Uterus (tissue), 2 donors: ENCODE data around the gene S100A5.
"Not testable (repeated sequence)": the region's sequence is repeated elsewhere in the genome, so short reads cannot be mapped to it uniquely, and the experiment has no call there.

ENCODE experiments used
- POLR2A ChIP-seq, 2 donors: fragments of 450-650 bp; IDR thresholded peaks; one replicate each; pipeline ENCODE4 v1.6.1; 2016; ENCODE audit warnings: antibody characterized with exemption in 2 of 2, mild to moderate bottlenecking in 1 of 2, moderate library complexity in 1 of 2
- TF ChIP-seq, protein P1 (sequence below), 4 experiments: fragments of 200-600 bp in 2 of 4; fragments of 450-650 bp in 2 of 4; sonication (generic) in 2 of 4; IDR thresholded peaks; one replicate each; pipeline ENCODE4 v1.5.1; 2016 to 2019; ENCODE audit warnings: antibody characterized with exemption in 4 of 4, mild to moderate bottlenecking in 2 of 4, moderate library complexity in 1 of 4

GRCh38 chr1:153521808-153522207 lies 18.9 kb downstream of the S100A5 start:
- TF ChIP-seq, protein P1, sequence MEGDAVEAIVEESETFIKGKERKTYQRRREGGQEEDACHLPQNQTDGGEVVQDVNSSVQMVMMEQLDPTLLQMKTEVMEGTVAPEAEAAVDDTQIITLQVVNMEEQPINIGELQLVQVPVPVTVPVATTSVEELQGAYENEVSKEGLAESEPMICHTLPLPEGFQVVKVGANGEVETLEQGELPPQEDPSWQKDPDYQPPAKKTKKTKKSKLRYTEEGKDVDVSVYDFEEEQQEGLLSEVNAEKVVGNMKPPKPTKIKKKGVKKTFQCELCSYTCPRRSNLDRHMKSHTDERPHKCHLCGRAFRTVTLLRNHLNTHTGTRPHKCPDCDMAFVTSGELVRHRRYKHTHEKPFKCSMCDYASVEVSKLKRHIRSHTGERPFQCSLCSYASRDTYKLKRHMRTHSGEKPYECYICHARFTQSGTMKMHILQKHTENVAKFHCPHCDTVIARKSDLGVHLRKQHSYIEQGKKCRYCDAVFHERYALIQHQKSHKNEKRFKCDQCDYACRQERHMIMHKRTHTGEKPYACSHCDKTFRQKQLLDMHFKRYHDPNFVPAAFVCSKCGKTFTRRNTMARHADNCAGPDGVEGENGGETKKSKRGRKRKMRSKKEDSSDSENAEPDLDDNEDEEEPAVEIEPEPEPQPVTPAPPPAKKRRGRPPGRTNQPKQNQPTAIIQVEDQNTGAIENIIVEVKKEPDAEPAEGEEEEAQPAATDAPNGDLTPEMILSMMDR (IDR thresholded peaks at IDR 0.05): not testable (repeated sequence)
- TF ChIP-seq POLR2A (IDR thresholded peaks at IDR 0.05): not testable (repeated sequence)
